HG02588 (cell line): Measurements from ENCODE around the gene NDUFB8.

Source experiments
- ATAC-seq: cut with Tn5 transposase; IDR thresholded peaks from one replicate; pipeline ENCODE4 v1.9.1; 2021; ENCODE audit warnings: mild to moderate bottlenecking, moderate library complexity; ENCODE audit not compliant: unreplicated experiment

Gene NDUFB8

GRCh38 chr10:100477970-100478369 lies 51.7 kb downstream of the NDUFB8 start:
- ATAC-seq = no peak
